Naive thymus-derived CD4-positive, alpha-beta T cell (primary cell): ENCODE data around the gene SAPCD2. TPM values are rescaled to one million over a fixed set of nuclear protein-coding genes. Genes with fewer than 3 reads are reported as not detected.
"Not testable (repeated sequence)": the region's sequence is repeated elsewhere in the genome, so short reads cannot be mapped to it uniquely, and the experiment has no call there.

Experiments
- ATAC-seq: fragments of 150-1000 bp; cut with Tn5 transposase; 2 replicates; pipeline ENCODE4 v1.10.0; 2021; ENCODE audit warnings: mild to moderate bottlenecking, moderate library complexity
- CTCF ChIA-PET: fragments of 350-600 bp; sonication (Branson Sonifier 250); formaldehyde crosslinking; loops from one replicate; lab custom pipeline; 2021; ENCODE audit warnings: antibody characterized with exemption; lab: Charles Lee
- POLR2A ChIA-PET: fragments of 350-600 bp; sonication (Branson Sonifier 250); formaldehyde crosslinking; loops from one replicate; lab custom pipeline; 2021; ENCODE audit warnings: antibody characterized with exemption, inconsistent platforms; lab: Charles Lee
- DNase-seq, 9 donors: peaks; one replicate each; pipeline versions ENCODE4 v3.0.0 to v3.0.0-alpha.2; 2020 to 2022; ENCODE audit warnings: mixed read lengths in 1 of 9
- H3K27ac ChIP-seq: one replicate; pipeline ENCODE4 v1.7.0; 2013; ENCODE audit warnings: mild to moderate bottlenecking, low read depth, low read length, moderate library complexity
- H3K27me3 ChIP-seq, 2 donors: one replicate each; pipeline ENCODE4 v1.7.0; 2013; ENCODE audit warnings: low read length in 2 of 2, mild to moderate bottlenecking in 2 of 2, moderate library complexity in 2 of 2; ENCODE audit not compliant: control insufficient read depth in 2 of 2, insufficient read depth in 2 of 2
- H3K36me3 ChIP-seq, 3 experiments: 1 replicate in 2 of 3; 2 replicates in 1 of 3; pipeline ENCODE4 v1.7.0; 2013; ENCODE audit warnings: low read length in 3 of 3, mild to moderate bottlenecking in 3 of 3, moderate library complexity in 1 of 3; ENCODE audit not compliant: insufficient read depth in 3 of 3, control insufficient read depth in 2 of 3
- H3K4me1 ChIP-seq, 2 donors: one replicate each; pipeline ENCODE4 v1.7.0; 2013; ENCODE audit warnings: low read length in 2 of 2, mild to moderate bottlenecking in 2 of 2, moderate library complexity in 1 of 2; ENCODE audit not compliant: control insufficient read depth in 2 of 2, insufficient read depth in 2 of 2
- H3K4me3 ChIP-seq: 2 replicates; pipeline ENCODE4 v1.7.0; 2013; ENCODE audit warnings: mild to moderate bottlenecking, low read length
- H3K9me3 ChIP-seq, 3 experiments: 1 replicate in 2 of 3; 2 replicates in 1 of 3; pipeline ENCODE4 v1.7.0; 2013; ENCODE audit warnings: low read length in 3 of 3; ENCODE audit not compliant: control insufficient read depth in 2 of 3
- H3K27ac Mint-ChIP-seq, 9 donors: one replicate each; pipeline ENCODE4 v1.8.0; 2020 to 2022; ENCODE audit warnings: mixed read lengths in 9 of 9, mild to moderate bottlenecking in 8 of 9, moderate library complexity in 5 of 9, inconsistent platforms in 2 of 9
- H3K27me3 Mint-ChIP-seq, 5 donors: one replicate each; pipeline ENCODE4 v1.8.0; 2021 to 2022; ENCODE audit warnings: mixed read lengths in 5 of 5, mild to moderate bottlenecking in 1 of 5
- H3K36me3 Mint-ChIP-seq, 5 donors: one replicate each; pipeline ENCODE4 v1.8.0; 2020 to 2022; ENCODE audit warnings: mixed read lengths in 5 of 5, mild to moderate bottlenecking in 3 of 5, inconsistent platforms in 1 of 5
- H3K4me1 Mint-ChIP-seq, 7 donors: one replicate each; pipeline ENCODE4 v1.8.0; 2020 to 2022; ENCODE audit warnings: mixed read lengths in 7 of 7, mild to moderate bottlenecking in 3 of 7, inconsistent platforms in 1 of 7
- H3K4me3 Mint-ChIP-seq, 10 donors: one replicate each; pipeline ENCODE4 v1.8.0; 2020 to 2022; ENCODE audit warnings: mild to moderate bottlenecking in 10 of 10, mixed read lengths in 10 of 10, moderate library complexity in 6 of 10, inconsistent platforms in 2 of 10
- H3K9me3 Mint-ChIP-seq, 11 donors: one replicate each; pipeline ENCODE4 v1.8.0; 2020 to 2022; ENCODE audit warnings: mixed read lengths in 11 of 11, mild to moderate bottlenecking in 4 of 11, inconsistent platforms in 1 of 11, moderate library complexity in 1 of 11
- intact Hi-C, 2 donors: fragments of 100-400 bp; cut with micrococcal nuclease; formaldehyde crosslinking; loops; one replicate each; pipeline ENCODE4 v1.15.1; 2023
- polyA plus RNA-seq, 2 donors: library from polyadenylated mRNA; unstranded; fragments of 300-500 nt; fragmentation: Illumina TruSeq; gene quantifications; one replicate each; pipeline ENCODE4 v1.2.3, GENCODE V29; 2021
- total RNA-seq, 6 experiments: library from RNA in 5 of 6; stranded (reverse) in 5 of 6; gene quantifications; 1 replicate in 5 of 6; 2 replicates in 1 of 6; pipeline ENCODE4 v1.2.3 and lab custom pipeline; 2021 to 2026

Gene SAPCD2, protein sequence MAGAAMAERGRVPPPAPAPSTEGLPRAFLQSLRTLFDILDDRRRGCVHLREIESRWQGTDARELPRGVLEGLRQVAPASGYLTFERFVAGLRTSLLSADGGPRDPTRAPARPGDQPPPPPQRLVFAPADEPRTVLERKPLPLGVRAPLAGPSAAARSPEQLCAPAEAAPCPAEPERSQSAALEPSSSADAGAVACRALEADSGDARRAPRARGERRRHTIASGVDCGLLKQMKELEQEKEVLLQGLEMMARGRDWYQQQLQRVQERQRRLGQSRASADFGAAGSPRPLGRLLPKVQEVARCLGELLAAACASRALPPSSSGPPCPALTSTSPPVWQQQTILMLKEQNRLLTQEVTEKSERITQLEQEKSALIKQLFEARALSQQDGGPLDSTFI
- total RNA-seq = 10 to 100 TPM in 1 of 5 experiments, 1 to 10 TPM in 1, under 1 TPM in 3; 0.16 to 22.1 (median 0.74) TPM
- under 1 TPM in 1 of 2 donors, not detected in 1; 0.18 TPM for polyA plus RNA-seq
- 1.2 reads per million for total RNA-seq (lab: John Stamatoyannopoulos, UW)

DNA sequence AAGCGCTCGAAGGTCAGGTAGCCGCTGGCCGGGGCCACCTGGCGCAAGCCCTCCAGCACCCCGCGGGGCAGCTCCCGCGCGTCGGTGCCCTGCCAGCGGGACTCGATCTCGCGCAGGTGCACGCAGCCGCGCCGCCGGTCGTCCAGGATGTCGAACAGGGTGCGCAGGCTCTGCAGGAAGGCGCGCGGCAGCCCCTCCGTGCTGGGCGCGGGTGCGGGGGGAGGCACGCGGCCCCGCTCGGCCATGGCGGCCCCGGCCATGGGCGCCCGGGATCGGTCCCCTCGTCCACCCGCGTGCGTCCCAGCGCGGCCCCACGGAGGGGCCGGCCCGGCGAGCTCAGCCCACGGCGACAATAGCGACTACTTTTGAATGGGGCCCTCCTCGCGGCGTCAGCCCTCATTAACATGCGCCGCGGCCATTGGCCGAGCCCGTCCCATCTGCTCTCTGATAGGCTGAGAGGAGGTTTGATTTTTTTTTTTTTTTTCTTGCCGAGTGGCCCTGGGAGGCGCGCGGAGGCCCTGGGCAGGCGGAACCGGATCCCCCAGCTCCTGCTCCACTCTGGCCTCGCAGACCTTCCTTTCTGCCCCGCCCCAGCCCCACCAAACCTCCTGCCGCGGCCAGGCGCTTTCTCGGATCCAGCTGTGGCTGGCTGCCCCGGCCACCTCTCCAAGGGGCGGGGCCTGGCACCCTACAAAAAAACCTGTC is at the start of gene SAPCD2:
SAPCD2 (minus strand) TSS at position 357 of the 705 bp plus-strand sequence; CDS start at position 260, 97 bp downstream.
- peak; percentile 72 to 88 (median 85) for DNase-seq
- Histone ChIP-seq H3K4me1 (peaks cover 11 to 15% of the 10 kb centered on the region in 2 donors), H3K9me3 (no peaks in the 10 kb centered on the region), H3K4me3 (peak within 1 kb of the TSS; percentile 27), H3K36me3 (no peaks in the 10 kb centered on the region), H3K27ac (peak within 1 kb of the TSS; percentile 51), H3K27me3 (no peaks in the 10 kb centered on the region)
- ChIA-PET CTCF (interaction anchor here (0.7 to 1.2 kb wide), 3 partner anchors 15 to 46 kb away, joined by 3 to 4 read pairs (median 4); no protein-coding TSS in a partner anchor), POLR2A (interaction anchor here (0.8 to 8.2 kb wide), 9 partner anchors 10 to 170 kb away, joined by 3 to 70 read pairs (median 3); partner anchors contain the start of genes MAN1B1 and TUBB4B)
- Mint-ChIP-seq H3K4me3 (peak within 1 kb of the TSS; percentile 66 to 92 (median 81)), H3K36me3 (peaks cover 0 to 2% (median 0%) of the 10 kb centered on the region in 5 donors), H3K9me3 (no peaks in the 10 kb centered on the region), H3K4me1 (peaks cover 10 to 38% (median 12%) of the 10 kb centered on the region in 7 donors), H3K27ac (peak within 1 kb of the TSS in 6 of 9 donors; percentile 40 to 86 (median 62)), H3K27me3 (no peaks in the 10 kb centered on the region)
- intact Hi-C loops = loop anchor here (1.0 to 2.0 kb wide), 4 partner anchors 16 to 153 kb away; partner anchors contain the start of genes MAN1B1 (in 2 of the 2) and ABCA2 (in 1 of the 2)
- peak; percentile 94 for ATAC-seq

DNA sequence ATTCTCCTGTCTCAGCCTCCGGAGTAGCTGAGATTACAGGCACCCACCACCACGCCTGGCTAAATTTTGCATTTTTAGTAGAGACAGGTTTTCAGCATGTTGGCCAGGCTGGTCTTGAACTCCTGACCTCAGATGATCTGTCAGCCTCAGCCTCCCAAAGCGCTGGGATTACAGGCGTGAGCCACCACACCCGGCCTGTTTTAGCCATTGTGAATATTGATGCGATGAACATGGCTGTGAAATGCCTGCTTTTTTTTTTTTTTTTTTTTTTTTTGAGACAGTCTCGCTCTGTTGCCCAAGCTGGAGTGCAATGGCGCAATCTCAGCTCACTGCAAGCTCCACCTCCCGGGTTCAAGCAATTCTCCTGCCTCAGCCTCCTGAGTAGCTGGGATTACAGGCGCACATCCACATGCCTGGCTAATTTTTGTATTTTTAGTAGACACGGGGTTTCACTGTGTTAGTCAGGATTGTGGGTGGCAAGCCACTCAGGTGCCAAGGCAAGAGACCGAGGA is 47.8 kb upstream of the SAPCD2 start:
- ATAC-seq, DNase-seq, H3K9me3 Mint-ChIP-seq, H3K27me3 ChIP-seq, H3K9me3 ChIP-seq, H3K4me3 Mint-ChIP-seq, H3K4me1 ChIP-seq, H3K27me3 Mint-ChIP-seq, H3K27ac Mint-ChIP-seq, H3K36me3 Mint-ChIP-seq, H3K27ac ChIP-seq, H3K4me3 ChIP-seq, H3K36me3 ChIP-seq: not testable (repeated sequence)
- ChIA-PET POLR2A (interaction anchor here (0.6 to 2.5 kb wide), 3 partner anchors 11 to 110 kb away, joined by 3 to 9 read pairs (median 4); no protein-coding TSS in a partner anchor), CTCF (interaction anchor here (0.8 to 1.9 kb wide), 2 partner anchors 22 to 109 kb away, joined by 3 to 4 read pairs; partner anchors contain the start of gene RNF224)
- peaks cover 0 to 17% (median 8%) of the 10 kb centered on the region in 7 donors for H3K4me1 Mint-ChIP-seq
- intact Hi-C loops = loop anchor here (1.0 to 2.0 kb wide), 4 partner anchors 23 to 118 kb away; partner anchors contain the start of gene RNF224 (in 2 of the 2)

DNA sequence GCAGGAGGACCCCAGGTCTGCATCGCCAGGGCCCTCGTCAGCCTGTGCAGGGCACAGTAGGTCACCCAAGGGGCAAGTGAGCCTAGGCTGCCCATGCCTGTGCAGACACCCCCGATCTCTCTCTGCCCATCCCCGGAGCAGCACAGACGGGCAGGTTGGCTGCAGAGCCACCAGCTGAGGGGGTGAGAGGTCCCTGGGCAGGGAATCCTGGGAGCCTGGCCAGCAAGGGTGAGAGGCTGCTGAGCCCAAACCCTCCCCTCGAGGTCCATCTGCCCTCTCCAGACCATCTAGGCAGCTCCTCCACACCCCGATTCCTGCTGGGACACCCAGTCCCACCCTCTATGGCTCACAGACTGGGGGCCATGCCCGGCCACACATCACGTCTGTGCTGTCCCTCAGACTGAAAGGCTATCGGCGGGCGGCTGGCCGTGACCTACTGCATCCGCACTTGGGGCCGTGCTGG is 46.9 kb upstream of the SAPCD2 start:
- POLR2A ChIA-PET = interaction anchor here (0.5 to 2.5 kb wide), 2 partner anchors 12 to 22 kb away, joined by 3 to 9 read pairs; no protein-coding TSS in a partner anchor
- ATAC-seq = no peak
- intact Hi-C loops = no loop called here
- Histone ChIP-seq H3K36me3 (peaks cover 0 to 9% (median 0%) of the 10 kb centered on the region in 3 experiments), H3K27me3 (no peaks in the 10 kb centered on the region), H3K27ac (no peak overlapping the region), H3K9me3 (no peaks in the 10 kb centered on the region), H3K4me3 (no peak overlapping the region), H3K4me1 (peaks cover 0 to 4% of the 10 kb centered on the region in 2 donors)
- CTCF ChIA-PET = no interaction called here
- no peaks in the 10 kb centered on the region for H3K27me3 Mint-ChIP-seq
- H3K4me1 Mint-ChIP-seq = peaks cover 0 to 16% (median 8%) of the 10 kb centered on the region in 7 donors
- no peak for DNase-seq
- no peaks in the 10 kb centered on the region for H3K36me3 Mint-ChIP-seq
- no peak overlapping the region for H3K27ac Mint-ChIP-seq
- H3K9me3 Mint-ChIP-seq = no peaks in the 10 kb centered on the region
- H3K4me3 Mint-ChIP-seq = no peak overlapping the region

DNA sequence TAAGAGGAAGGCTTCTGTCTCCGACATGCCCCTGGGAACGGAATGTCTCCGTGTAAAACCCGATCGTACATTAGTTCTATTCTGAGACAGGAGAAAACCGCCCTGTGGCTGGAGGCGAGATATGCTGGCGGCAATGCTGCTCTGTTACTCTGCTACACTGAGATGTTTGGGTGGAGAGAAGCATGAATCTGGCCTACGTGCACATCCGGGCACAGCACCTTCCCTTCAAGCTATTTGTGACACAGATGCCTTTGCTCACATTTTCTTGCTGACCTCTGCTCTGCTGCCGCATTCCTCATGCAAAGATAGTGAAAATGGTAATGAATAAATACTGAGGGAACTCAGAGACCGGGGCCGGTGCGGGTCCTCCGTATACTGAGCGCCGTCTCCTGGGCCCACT is 46.4 kb upstream of the SAPCD2 start:
- ChIA-PET POLR2A (interaction anchor here (0.5 to 2.5 kb wide), 2 partner anchors 12 to 22 kb away, joined by 3 to 9 read pairs; no protein-coding TSS in a partner anchor), CTCF (interaction anchor here (0.6 kb wide), 1 partner anchor 120 kb away, joined by 4 read pairs; no protein-coding TSS in a partner anchor)
- H3K27me3 ChIP-seq = no peaks in the 10 kb centered on the region
- no peak overlapping the region for H3K27ac Mint-ChIP-seq
- H3K4me1 ChIP-seq = peaks cover 0 to 4% of the 10 kb centered on the region in 2 donors
- no peak overlapping the region for H3K27ac ChIP-seq
- peak overlapping the region in 4 of 10 donors; percentile 36 to 61 (median 44) for H3K4me3 Mint-ChIP-seq
- no peak overlapping the region for H3K4me3 ChIP-seq
- H3K36me3 ChIP-seq = peaks cover 0 to 15% (median 0%) of the 10 kb centered on the region in 3 experiments
- no peaks in the 10 kb centered on the region for H3K9me3 ChIP-seq
- ATAC-seq (no peak), DNase-seq (no peak)
- no peaks in the 10 kb centered on the region for H3K9me3 Mint-ChIP-seq
- H3K36me3 Mint-ChIP-seq = no peaks in the 10 kb centered on the region
- intact Hi-C loops = no loop called here
- no peaks in the 10 kb centered on the region for H3K27me3 Mint-ChIP-seq
- H3K4me1 Mint-ChIP-seq = peaks cover 0 to 12% (median 6%) of the 10 kb centered on the region in 7 donors

DNA sequence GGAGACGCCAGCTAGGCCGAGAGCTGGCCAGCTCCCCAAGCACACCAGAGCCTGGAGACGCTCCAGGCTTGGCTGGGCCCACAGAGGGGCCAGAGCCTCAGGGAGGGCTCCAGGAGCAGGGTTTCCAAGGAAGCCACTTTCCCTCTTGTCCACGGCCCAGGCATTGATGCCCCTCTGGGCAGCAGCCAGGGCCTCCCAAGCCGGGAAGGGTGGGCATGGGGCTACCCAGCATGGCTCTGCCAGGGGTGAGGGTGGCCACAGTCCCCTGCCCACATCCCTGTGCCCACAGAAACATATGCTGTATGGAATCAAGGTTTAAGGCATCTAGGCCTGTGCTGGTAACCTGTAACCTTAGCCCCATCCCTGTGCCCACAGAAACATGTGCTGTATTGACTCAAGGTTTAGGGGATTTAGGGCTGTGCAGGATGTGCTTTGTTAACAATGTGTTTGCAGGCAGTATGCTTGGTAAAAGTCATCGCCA is 45.7 kb upstream of the SAPCD2 start:
- intact Hi-C loops = no loop called here
- Mint-ChIP-seq H3K27ac (no peak overlapping the region), H3K36me3 (no peaks in the 10 kb centered on the region), H3K27me3 (no peaks in the 10 kb centered on the region), H3K9me3 (no peaks in the 10 kb centered on the region), H3K4me3 (peak overlapping the region in 1 of 10 donors; percentile 78), H3K4me1 (peaks cover 0 to 12% (median 6%) of the 10 kb centered on the region in 7 donors)
- CTCF ChIA-PET = interaction anchor here (0.6 to 1.4 kb wide), 2 partner anchors 8 to 121 kb away, joined by 4 read pairs; no protein-coding TSS in a partner anchor
- Histone ChIP-seq H3K36me3 (peaks cover 0 to 22% (median 0%) of the 10 kb centered on the region in 3 experiments), H3K27ac (no peak overlapping the region), H3K9me3 (no peaks in the 10 kb centered on the region), H3K27me3 (no peaks in the 10 kb centered on the region), H3K4me1 (peaks cover 0 to 4% of the 10 kb centered on the region in 2 donors), H3K4me3 (no peak overlapping the region)
- ATAC-seq (no peak), DNase-seq (no peak)
- POLR2A ChIA-PET = interaction anchor here (1.2 to 3.6 kb wide), 5 partner anchors 14 to 107 kb away, joined by 3 to 21 read pairs (median 5); partner anchors contain the start of genes ANAPC2 and MAN1B1
